Brain microvascular endothelial cell (primary cell): ENCODE results near the gene MAP3K7.
"Not testable (repeated sequence)": the region's sequence is repeated elsewhere in the genome, so short reads cannot be mapped to it uniquely, and the experiment has no call there.

Experiments used
- DNase-seq: peaks from one replicate; pipeline ENCODE4 v3.0.0-alpha.2; 2020
- H3K27ac ChIP-seq: fragments of 250-450 bp; sonication (Bioruptor Pico); 2 replicates; pipeline ENCODE4 v1.5.1; 2020; ENCODE audit warnings: mild to moderate bottlenecking, moderate library complexity
- H3K27me3 ChIP-seq: fragments of 250-450 bp; sonication (Bioruptor Pico); replicated peaks from 2 replicates; pipeline ENCODE4 v1.5.1; 2020; ENCODE audit warnings: mild to moderate bottlenecking
- H3K36me3 ChIP-seq: fragments of 250-450 bp; sonication (Bioruptor Pico); replicated peaks from 2 replicates; pipeline ENCODE4 v1.5.1; 2020; ENCODE audit warnings: mild to moderate bottlenecking
- H3K4me3 ChIP-seq: 2 replicates; pipeline ENCODE4 v1.5.1; 2011; ENCODE audit warnings: low read depth, mild to moderate bottlenecking, control low read depth, low read length, moderate library complexity
- in situ Hi-C: cut with HindIII; loops from 2 replicates; pipeline ENCODE4 v1.10.0; 2017; ENCODE audit warnings: low sequenced_read_pairs, low pct_ligation_motif_present
- TF ChIP-seq, protein P1 (sequence below): IDR thresholded peaks from 2 replicates; pipeline ENCODE4 v1.5.1; 2011; ENCODE audit warnings: low read depth, mild to moderate bottlenecking, moderate library complexity, low read length, control low read depth, inconsistent platforms; ENCODE audit errors: missing control alignments

MAP3K7 gene

DNA sequence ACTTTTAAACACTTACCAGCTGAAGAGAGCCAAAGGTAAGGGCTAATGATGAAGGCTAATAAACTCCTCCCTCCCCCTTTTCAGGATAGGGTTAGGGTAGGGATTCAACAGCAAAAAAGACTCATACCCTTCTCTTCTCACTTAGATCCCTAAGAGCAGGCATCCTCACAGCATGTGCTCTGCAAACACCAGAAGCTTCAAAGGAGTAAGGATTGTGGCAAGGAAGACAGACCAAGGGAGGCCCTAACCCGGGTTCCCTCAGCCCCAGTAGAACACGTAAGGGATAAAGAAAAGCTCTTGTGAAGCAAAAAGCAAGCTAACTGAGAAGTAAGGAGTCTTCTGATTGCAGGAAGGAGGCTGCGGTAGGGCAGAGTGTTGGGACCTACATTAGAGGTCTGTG, 11.6 kb downstream of the MAP3K7 start:
- in situ Hi-C loops = no loop called here

DNA sequence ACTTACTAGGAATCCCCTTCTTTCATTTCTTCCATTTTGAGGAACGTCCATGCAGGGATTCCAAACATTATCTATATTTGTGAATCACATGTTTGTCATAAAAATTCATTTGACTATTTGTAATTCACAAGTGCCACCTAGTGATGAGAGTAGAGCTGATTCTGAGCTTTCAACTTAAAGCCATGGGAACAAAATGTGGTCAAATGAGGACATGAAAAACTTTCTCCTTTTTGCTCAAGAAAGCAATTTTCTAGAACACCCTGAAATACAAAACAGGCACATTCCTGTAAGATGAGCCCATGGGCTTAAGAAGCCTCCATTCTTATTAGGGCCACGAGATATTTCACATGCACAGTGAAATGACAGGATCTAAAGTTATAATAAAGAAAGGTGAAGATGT, 12.3 kb downstream of the MAP3K7 start:
- in situ Hi-C loops = no loop called here
- no peak overlapping the region for H3K4me3 ChIP-seq
- TF ChIP-seq, protein P1, sequence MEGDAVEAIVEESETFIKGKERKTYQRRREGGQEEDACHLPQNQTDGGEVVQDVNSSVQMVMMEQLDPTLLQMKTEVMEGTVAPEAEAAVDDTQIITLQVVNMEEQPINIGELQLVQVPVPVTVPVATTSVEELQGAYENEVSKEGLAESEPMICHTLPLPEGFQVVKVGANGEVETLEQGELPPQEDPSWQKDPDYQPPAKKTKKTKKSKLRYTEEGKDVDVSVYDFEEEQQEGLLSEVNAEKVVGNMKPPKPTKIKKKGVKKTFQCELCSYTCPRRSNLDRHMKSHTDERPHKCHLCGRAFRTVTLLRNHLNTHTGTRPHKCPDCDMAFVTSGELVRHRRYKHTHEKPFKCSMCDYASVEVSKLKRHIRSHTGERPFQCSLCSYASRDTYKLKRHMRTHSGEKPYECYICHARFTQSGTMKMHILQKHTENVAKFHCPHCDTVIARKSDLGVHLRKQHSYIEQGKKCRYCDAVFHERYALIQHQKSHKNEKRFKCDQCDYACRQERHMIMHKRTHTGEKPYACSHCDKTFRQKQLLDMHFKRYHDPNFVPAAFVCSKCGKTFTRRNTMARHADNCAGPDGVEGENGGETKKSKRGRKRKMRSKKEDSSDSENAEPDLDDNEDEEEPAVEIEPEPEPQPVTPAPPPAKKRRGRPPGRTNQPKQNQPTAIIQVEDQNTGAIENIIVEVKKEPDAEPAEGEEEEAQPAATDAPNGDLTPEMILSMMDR = no peak
- H3K27me3 ChIP-seq = no peaks in the 10 kb centered on the region
- peak; percentile 9 for DNase-seq
- no peak overlapping the region for H3K27ac ChIP-seq
- H3K36me3 ChIP-seq = no peaks in the 10 kb centered on the region

More for the DNA sequence above, 11.6 kb downstream of the MAP3K7 start:
- DNase-seq = no peak
- TF ChIP-seq, protein P1 = no peak
- H3K27me3 ChIP-seq = no peaks in the 10 kb centered on the region
- H3K27ac ChIP-seq = no peak overlapping the region
- H3K4me3 ChIP-seq = no peak overlapping the region
- H3K36me3 ChIP-seq = no peaks in the 10 kb centered on the region

DNA sequence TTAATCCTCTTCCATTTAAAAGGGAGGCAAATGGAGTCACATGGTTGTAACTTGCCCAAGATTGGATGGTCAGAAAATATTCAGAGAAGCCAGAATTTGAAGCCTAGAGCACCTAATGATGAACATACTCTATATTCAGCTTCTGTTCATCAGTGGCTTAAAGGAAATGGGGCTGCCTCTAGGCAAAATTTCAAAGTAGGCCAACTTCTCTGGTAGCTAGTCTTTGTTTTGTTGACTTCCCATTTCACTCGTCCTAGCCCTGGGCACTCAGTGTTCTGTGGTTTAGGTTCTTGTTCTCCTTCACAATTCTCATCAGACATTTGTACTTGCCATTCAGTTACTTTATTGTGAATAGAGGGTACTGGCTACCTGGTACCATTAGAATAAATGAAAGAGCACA, 13.2 kb downstream of the MAP3K7 start:
- H3K36me3 ChIP-seq = no peaks in the 10 kb centered on the region
- H3K4me3 ChIP-seq = no peak overlapping the region
- no peaks in the 10 kb centered on the region for H3K27me3 ChIP-seq
- in situ Hi-C loops = no loop called here
- TF ChIP-seq, protein P1 = no peak
- no peak for DNase-seq
- H3K27ac ChIP-seq = no peak overlapping the region

DNA sequence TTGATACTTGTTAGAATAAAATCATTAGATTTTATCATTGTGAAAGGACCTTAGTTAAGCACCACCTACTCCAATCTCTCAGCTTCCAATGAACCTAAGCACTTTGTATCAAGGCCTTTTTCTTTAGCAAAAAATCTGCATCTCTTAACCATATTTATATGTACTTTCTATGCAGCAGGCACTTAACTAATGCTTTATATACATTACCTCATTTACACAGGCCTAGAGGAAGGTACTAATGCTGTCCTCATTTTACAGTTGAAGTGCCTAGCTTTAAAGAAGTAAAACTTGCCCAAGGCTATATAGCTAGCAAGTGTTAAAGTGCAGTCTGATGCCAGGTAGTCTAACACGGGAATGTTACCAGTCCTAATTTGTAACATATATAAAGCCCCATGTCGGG, 14.0 kb downstream of the MAP3K7 start:
- H3K4me3 ChIP-seq = no peak overlapping the region
- peaks cover 3% of the 10 kb centered on the region for H3K36me3 ChIP-seq
- TF ChIP-seq, protein P1 = no peak
- H3K27ac ChIP-seq = no peak overlapping the region
- in situ Hi-C loops = no loop called here
- no peaks in the 10 kb centered on the region for H3K27me3 ChIP-seq
- DNase-seq = no peak

DNA sequence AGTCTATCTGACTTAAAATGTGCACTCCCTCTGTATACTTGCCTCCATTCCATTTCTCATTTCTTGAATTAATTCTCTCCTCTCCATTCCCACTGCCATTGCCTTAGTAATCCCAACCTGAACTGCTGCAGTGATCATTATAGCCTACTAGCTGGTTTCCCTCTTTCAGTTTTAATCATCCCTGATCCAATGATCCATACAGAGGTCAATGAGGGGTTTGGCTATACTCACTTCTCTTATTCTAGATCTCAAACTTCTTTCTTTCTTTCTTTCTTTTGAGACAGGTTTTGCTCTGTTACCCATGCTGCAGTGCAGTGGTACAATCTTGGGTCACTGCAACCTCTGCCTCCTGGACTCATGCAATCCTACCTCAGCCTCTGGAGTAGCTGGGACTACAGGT, 17.6 kb downstream of the MAP3K7 start:
- H3K27ac ChIP-seq = no peak overlapping the region
- in situ Hi-C loops = no loop called here
- H3K27me3 ChIP-seq = no peaks in the 10 kb centered on the region
- no peak overlapping the region for H3K4me3 ChIP-seq
- TF ChIP-seq, protein P1 = no peak
- DNase-seq = no peak
- H3K36me3 ChIP-seq = peaks cover 7% of the 10 kb centered on the region

DNA sequence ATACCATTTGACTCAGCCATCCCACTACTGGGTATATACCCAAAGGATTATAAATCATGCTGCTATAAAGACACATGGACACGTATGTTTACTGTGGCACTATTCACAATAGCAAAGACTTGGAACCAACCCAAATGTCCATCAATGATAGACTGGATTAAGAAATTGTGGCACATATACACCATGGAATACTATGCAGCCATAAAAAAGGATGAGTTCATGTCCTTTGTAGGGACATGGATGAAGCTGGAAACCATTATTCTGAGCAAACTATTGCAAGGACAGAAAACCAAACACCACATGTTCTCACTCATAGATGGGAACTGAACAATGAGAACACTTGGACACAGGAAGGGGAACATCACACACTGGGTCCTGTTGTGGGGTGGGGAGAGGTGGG, 19.2 kb downstream of the MAP3K7 start:
- H3K27ac ChIP-seq, in situ Hi-C loops: not testable (repeated sequence)

DNA sequence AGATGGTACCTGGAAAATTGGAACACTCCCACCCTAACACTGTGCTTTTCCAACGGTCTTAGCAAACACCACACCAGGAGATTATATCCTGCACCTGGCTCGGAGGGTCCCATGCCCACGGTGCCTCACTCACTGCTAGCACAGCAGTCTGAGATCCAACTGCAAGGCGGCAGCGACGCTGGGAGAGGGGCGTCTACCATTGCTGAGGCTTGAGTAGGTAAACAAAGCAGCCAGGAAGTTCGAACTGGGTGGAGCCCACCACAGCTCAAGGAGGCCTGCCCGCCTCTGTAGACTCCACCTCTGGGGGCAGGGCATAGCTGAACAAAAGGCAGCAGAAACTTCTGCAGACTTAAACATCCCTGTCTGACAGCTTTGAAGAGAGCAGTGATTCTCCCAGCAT, 24.5 kb downstream of the MAP3K7 start:
- DNase-seq, H3K27me3 ChIP-seq, H3K27ac ChIP-seq, H3K4me3 ChIP-seq, in situ Hi-C loops: not testable (repeated sequence)
- H3K36me3 ChIP-seq = peaks cover 19% of the 10 kb centered on the region

More for the DNA sequence above, 19.2 kb downstream of the MAP3K7 start:
- peaks cover 13% of the 10 kb centered on the region for H3K36me3 ChIP-seq
- H3K27me3 ChIP-seq, H3K4me3 ChIP-seq, DNase-seq: not testable (repeated sequence)
